ENCODE data around the gene PRR16.
"Not testable (repeated sequence)": the region's sequence is repeated elsewhere in the genome, so short reads cannot be mapped to it uniquely, and the experiment has no call there.

Gene PRR16

DNA sequence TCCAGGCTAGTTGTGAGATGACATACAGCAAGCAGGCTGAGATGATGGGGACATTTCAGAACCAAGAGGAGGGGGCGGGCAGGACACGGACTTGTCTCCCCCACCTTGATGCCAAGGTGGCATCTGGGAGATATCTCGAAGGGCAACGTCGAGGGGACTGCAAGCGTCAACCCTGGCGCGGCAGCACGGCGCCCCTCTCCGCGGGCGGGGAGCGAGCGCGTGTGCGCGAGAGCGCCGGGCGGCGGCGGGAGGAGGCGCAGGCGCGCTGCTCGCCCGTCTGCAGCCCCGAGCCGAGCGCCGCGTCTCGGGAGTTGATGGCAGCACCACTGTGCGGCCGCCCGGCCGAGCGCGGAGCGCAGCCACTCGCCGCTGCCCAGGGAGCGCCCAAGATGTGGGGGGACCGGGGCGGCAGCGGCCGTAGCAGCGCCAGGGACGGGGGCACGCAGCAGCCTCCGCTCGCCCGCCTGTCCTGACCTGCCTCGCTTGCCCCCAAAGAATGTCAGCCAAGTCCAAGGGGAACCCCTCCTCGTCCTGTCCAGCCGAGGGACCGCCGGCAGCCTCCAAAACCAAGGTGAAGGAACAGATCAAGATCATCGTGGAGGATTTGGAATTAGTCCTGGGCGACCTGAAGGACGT lies at the start of gene PRR16:
Gene PRR16 (plus strand): TSS at position 310 of the 636 bp plus-strand sequence.
- no peak for DNase-seq

DNA sequence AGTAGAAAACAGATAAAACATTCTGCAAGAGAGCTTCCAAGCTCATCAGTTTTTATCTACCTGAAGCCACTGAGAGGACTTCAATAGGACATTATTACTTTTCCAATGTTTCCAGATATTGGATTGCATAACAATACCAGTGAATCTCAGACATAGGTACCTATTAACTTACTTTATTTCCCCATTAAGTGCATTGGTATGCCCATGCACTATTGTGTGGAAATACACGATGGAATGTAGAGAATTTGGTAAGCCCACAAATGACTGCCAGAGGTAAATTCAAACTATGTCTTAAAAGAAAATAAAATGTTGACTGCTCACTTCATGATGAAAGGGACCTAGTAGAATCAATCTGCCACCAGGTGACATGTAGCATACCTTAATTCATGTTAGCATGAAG lies 48.1 kb upstream of the PRR16 start:
- DNase-seq: no peak

DNA sequence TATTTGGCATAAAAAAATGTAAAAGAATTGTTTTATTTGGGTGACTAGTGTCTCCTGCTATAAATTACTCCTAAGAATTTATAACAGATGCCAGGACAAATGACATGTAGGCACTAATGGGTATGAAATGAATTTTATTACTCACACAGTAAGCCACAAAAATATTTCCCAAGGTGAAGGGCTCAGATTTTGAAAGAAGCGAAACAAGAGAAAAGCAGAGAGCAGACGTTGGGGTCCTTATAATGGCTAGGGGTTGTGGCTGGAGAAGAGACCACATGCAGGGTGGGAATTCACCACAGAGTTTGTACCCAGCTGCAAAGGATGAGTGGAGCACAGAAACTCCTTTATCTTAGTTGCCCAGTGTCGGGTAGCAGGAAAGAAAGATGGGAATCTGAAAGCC lies 45.0 kb upstream of the PRR16 start:
- DNase-seq: no peak

DNA sequence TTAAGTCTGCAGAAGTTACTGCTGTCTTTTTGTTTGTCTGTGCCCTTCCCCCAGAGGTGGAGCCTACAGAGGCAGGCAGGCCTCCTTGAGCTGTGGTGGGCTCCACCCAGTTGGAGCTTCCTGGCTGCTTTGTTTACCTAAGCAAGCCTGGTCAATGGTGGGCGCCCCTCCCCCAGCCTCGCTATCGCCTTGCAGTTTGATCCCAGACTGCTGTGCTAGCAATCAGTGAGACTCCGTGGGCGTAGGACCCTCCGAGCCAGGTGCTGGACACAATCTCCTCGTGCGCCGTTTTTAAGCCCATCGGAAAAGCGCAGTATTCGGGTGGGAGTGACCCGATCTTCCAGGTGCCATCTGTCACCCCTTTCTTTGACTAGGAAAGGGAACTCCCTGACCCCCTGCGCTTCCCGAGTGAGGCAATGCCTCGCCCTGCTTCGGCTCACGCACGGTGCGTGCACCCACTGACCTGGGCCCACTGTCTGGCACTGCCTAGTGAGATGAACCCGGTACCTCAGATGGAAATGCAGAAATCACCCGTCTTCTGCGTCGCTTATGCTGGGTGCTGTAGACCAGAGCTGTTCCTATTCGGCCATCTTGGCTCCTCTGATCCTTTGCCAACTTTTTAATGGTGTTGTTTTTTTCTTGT lies 37.3 kb upstream of the PRR16 start:
- not testable (repeated sequence) for DNase-seq

DNA sequence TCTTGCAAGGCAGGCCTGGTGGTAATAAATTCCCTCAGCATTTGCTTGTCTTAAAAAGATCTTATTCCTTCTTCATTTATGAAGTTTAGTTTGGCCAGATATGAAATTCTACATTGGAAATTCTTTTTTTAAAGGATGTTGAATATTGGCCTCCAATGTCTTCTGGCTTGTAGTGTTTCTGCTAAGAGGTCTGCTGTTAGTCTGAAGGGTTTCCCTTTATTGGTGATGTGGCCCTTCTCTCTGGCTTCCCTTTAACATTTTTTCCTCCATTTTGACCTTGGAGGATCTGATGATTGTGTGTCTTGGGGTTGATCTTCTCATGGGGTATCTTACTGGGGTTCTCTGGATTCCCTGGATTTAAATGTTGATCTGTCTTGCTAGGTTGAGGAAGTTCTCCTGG lies 33.5 kb upstream of the PRR16 start:
- no peak for DNase-seq

DNA sequence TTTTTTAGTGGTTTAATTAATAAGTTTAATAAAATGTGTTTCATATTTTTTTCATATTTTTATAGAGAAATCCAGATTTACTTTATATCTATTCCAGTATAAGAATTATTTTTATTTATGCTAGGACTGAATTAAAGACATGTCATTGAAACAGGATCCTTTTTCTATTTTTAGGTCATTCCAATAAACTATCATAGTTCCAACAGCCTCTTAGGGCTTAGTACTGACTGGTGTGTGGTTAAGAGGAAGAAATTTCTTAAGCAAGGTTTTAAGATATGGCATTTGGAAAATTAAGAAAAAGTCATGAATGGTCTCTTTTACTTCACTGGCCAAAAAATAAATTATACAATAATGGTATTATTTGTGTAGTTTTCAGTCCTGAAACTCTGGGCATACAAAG lies 31.2 kb upstream of the PRR16 start:
- DNase-seq: no peak

DNA sequence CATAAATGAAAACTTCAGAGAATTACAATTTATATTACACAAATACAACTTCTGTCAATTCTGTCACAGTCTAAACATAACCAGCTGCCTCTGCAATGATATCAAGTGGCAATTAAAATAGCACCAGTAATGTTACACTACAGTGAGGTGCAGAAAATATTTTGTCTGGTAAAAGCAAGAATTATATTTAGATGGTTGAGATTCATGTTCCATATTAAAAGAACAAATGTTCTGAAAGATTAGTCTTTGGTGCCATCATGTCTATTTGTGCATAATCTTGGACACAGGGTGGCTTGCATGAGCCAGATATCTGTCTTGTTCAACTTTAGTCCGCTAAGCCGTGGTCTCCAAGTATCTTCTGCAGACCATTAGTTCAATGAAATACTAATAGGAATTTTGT lies 29.0 kb upstream of the PRR16 start:
- DNase-seq: no peak

DNA sequence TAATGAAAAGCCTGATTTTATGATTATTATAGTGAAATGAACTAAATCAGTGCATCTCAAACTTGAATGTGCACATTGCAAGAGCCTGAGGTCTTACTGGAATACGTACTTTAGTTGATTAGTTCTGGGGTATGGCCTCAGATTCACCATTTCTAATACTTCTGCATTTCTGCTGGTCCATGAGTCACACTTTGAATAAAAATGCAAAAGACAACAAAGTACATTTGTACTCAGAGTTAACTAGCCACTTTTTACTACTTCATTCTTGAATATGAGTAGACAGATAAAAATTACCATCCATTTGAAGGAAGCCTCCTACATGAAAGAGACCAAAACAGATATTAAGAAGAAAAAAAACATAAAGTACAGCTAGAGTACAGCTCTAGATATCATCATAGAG lies 27.1 kb upstream of the PRR16 start:
- no peak for DNase-seq

DNA sequence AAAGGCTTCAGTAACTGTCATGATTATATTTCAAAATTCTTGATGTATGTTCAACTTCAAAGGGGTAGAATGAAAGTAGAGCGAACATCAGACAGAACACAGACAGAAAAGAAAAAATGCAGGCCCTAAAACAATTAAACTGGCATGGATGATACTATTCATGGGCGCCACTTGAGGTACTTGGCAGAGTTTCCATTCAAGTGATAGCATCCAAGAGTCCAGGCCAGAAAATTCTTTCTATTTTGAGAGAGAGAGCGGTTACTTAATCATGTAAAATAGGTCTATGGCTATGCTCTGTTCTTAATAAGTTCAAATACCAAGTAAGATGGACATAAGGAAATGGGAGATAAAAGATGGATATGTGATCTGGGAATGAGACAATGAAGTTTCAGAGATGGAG lies 21.4 kb upstream of the PRR16 start:
- DNase-seq: no peak

DNA sequence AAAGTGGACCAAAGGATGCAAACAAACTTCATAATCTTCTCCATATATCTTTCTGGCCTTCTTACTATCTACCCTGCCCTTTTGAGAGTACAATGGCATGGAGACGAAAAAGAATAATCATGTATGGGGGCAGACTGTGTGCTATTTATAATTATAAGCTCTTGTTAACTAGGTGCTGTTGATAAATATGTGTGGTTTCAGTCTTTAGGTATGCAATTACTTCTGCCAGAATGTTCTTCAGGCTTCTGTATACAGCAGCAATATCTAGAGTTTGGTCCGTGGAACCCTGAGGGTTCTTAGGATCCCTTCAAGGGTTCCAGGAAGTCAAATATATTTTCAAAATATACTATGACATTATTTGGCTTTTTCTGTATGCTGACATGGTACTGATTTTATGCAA lies 20.5 kb upstream of the PRR16 start:
- no peak for DNase-seq

DNA sequence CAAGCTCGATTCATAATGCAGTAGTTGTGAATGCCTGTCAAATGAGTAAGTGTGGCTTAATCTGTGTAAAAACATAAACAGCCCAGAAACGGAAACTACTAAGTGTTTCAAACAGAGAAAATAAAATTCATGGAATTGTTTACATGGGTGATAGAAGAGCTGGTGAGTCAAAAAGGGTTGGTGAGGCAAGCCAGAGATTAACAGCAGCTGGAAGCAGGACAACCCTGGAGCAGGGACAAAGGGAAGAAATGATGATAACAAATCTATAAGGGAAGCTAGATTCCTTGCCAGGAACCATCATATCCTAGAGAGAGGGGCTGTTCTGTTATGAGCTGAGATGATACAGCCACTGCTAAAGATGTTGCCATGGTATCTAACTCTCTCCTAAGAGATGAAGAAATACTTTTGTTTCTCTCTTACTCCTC lies 18.0 kb upstream of the PRR16 start:
- no peak for DNase-seq

DNA sequence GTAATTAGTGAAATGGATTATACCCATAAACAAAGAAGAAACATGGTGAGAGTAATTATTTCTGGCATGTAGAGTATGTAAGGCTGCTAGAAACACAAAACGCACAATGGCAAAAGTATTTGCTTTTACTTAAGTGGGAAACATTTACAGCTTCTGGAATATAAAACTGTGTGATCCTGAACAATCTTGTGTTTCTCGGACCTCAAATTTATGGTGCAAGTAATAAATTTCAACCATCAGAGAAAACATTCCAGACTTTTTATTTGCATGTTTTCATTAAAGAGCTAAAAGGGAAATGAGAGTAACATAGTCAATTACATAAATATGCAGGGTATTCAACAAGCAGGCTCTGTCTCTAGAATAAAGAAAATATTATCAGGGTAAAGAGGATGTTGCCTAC lies 17.2 kb upstream of the PRR16 start:
- DNase-seq: no peak

DNA sequence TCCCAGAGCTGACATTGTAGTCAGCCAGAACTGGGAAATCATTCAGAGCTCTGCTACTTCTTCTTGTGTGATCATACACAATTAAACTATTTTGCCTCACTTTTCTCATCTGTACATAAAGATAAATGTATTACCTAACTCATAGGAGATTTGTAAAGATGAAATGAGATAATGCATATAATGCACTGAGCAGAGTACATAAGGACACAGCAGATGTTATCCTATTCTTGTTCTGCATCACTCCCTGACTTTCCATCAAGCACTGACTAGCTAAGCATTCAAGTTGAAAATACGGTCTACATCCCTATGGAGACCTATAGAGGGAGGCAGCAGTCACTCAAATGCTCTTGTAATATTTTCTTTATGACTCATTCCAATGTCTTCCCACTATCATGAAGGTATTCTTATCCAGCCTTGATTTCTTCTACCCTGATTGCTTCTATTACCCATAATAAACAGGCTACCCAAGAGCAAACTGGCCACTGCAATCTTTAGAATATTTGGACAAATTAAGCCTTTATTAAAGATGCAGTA lies 16.3 kb upstream of the PRR16 start:
- DNase-seq: no peak

DNA sequence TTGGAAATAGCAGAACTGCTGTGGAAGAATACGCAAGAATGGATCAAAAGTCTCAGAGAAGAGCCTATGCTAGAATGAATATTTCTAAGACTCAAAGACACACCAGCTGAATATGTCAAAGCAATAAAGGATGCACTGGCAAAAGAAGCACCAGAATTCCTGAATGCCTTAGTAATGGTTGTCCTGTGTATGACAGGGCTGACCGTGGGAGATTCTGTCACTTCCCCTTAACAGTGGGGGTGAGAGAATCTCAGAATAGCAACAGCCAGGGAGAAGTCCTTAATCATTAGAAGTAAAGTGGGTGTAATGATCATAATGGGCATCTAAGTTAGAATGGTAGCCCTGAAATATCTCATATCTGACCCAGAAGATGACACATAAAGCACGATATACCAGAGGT lies 14.6 kb upstream of the PRR16 start:
- no peak for DNase-seq

DNA sequence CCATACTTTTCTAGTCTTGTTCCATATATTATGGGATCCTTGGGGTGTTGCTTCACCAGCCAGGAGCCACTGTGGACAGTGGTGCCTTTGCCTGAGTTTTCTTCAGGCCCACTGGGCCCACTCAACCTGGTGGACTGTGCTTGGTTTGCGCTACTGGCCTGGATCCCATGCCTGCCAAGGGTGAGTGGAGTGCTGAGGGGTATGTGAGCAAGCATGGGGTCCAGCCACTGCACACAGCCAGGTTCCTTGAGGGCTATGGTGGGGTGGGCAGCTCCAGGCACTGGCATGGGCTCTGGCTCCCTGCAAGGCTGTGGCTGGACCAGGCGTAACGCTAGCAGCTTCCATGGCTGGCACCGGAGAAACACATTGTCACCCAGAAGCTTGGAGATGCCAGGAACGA lies 13.2 kb upstream of the PRR16 start:
- no peak for DNase-seq

DNA sequence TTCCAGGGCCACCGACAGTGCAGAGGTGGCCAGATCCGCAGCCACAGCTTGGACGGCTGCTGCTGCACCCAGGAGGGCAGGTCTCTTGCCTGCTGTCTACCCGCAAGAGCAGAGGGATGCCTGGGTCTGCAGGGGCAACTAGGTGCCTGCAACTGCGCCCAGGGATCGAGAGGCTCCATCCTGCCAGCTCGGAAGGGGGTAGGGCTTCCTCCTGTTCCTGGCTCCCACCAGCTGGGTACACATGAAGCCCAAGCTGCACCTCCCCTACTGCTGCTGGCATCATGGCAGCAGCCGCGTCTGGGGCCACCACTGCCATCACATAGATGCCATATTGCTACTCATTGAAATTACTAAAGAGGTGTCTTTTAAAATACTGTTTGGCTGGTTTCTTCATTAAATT lies 12.7 kb upstream of the PRR16 start:
- DNase-seq: no peak

DNA sequence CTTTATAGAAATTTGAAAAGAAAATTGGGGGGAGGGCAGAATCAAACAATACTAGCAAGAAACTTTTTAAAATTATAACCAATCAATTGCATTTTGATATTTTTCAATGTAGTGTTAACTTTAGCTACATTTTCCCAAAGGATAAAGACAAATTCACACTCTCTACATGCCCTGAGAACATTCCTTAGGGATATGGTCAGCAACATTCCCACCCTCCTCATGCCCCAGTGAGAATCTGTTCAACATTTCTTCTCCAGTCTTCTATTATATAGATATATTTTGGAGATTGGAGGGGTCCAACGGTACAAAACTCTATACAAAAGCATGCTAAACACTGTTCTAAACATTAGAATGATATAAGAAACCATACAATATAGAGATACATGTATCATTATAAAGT lies 11.6 kb upstream of the PRR16 start:
- DNase-seq: no peak

DNA sequence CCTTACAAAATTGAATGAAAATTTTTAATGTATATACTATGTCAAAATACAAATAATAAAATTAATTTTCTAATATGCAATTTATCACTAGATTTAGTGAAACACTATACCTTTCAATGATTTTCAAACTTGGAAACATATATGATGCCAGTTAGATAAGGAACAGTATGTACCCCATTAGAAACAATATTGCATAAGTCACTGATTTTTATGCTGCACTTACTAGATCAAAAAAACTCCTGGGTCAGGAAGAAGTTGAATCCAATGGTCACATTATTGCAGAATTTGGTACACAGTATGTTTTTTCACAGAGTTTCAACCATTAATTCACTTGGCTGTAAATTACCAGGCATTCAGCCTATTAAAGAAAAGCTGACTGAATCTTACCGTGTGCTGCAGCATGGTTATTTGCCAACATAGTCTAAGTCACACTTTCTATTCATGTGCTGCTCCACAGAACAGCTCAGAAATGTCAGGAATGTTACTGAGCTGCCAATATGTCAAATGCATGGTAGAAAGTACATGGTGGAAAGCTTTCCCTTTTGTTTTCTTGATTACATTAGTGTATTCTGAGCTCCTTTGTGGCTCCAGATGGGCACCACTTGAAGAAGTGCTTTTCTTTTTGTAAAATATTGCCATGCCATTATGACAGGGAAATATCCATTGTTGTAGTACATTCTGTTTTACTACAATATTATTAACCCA lies 9.9 kb upstream of the PRR16 start:
- no peak for DNase-seq

DNA sequence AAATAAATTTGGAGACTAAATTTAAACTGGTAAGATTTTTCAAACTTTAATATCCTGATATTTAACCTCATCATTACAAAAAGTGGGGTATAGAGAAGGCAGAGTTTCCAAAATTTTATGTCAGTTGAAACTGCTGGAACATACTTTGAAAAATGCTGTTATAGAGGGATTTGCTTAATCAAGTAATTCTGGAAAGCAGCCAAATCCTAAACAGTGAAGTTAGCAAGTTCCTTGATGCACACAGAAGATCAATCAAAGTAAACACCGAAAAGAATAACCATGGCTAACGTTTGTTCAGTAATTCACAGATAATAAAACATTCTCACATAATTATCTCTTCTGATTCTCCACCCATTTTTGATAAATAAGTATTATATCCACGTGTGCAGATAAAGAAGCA lies 8.1 kb upstream of the PRR16 start:
- no peak for DNase-seq

DNA sequence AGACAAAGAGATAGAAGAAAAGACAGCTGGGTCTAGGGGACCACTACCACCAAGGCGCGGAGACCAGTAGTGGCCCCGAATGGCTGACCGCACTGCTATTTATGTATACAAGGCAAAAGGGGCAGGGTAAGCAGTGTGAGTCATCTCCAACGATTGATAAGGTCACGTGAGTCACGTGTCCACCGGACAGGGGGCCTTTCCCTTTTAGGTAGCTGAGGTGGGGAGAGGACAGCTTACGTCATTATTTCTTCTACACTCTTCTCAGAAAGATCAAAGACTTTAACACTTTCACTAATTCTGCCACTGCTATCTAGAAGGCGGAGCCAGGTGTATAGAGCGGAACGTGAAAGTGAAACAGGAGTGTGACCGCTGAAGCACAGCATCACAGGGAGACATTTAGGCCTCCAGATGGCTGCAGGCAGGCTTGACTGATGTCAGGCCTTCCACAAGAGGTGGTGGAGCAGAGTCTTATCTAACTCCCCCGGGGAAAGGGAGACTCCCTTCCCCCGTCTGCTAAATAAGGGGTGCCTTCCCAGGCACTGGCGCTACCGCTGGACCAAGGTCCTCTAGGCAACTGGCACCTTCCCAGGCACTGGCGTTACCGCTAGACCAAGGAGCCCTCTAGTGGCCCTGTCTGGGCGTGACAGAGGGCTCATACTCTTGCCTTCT lies 6.1 kb upstream of the PRR16 start:
- DNase-seq: peak in 1 of 4 experiments; percentile 3

DNA sequence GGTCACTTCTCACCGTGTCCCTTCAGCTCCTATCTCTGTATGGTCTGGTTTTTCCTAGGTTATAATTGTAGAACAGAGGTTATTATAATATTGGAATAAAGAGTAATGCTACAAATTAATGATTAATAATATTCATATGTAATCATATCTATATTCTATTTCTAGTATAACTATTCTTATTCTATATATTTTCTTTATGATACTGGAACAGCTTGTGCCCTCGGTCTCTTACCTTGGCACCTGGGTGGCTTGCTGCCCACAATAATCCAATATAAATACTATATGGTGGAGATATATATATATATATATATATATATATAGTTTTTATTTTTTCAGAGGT lies 5.6 kb upstream of the PRR16 start:
- not testable (repeated sequence) for DNase-seq

DNA sequence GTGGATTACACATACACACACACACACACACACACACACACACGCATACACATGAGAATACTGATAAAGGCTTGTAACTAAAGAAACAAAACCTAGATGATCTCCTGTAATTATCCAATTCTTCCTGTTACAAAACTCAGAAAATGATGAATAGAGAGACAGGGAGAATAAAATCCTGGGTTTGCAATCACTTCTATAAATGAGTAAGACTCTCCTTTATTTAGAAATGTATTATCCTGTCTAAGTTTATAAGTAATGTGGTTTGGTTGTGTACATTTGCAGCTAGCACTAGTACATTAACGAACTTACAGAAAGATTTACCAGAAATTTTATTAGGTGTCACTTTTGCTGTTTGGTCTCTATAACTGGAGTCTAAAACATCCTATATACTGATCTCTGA lies 2.8 kb upstream of the PRR16 start:
- DNase-seq: no peak

DNA sequence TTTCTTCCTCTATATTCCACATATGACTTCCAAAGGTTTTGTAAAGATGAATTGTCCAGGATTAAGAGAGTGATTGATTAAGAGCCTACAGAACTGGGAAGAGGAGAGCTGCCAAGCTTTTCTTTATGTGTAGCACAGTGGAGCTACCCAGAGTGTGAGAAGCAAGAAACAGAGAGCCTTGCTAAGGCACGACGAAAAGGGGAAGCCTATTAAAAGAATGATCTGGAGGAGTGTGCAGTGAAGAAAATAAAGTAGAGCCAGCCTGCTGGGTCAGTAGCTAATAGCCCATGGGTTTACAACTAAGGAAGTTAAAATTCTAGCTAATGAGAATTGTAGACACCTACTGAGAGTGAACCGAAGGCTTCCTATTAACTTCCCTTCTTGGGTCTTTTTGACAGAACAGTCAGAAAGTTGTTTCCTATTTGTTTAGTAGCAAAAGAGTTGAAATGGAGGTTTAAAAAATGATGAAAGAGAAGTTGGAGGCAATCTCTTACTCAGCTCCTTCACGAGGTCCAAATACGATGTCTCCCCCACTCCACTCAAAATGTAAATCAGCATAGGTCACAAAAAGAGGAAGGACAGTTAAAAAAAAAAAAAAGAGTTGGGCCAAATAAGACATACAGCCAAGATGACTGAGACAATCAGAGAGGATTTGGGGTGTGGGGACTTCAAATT lies 957 bp upstream of the PRR16 start:
- DNase-seq: no peak

All from activated CD4-positive, CD25-positive, alpha-beta regulatory T cell (primary cell).